Cardiac muscle cell (in vitro differentiated cells and primary cell): Measurements from ENCODE around the gene TCF7L1. TPM values are rescaled to one million over a fixed set of nuclear protein-coding genes. Genes with fewer than 3 reads are reported as not detected.
A peak's percentile ranks its signal among the peaks of the same experiment; 100 is the strongest.

Experiments used
- DNase-seq, 2 donors: peaks; one replicate each; pipeline versions ENCODE4 v3.0.0 to v3.0.0-alpha.2; 2010 to 2017; ENCODE audit warnings: low read depth in 1 of 2, low spot score in 1 of 2
- H3K27ac ChIP-seq: fragments of 200-600 bp; sonication (generic); 2 replicates; pipeline ENCODE4 v1.5.1; 2016
- H3K27me3 ChIP-seq: fragments of 200-600 bp; sonication (generic); 2 replicates; pipeline ENCODE4 v1.6.0; 2016; ENCODE audit warnings: control low read depth
- H3K36me3 ChIP-seq: fragments of 200-600 bp; sonication (generic); 2 replicates; pipeline ENCODE4 v1.5.1; 2016; ENCODE audit warnings: control low read depth
- H3K4me1 ChIP-seq: fragments of 200-600 bp; sonication (generic); 2 replicates; pipeline ENCODE4 v1.8.1; 2017; ENCODE audit warnings: low read depth, mild to moderate bottlenecking, mixed run types
- H3K4me3 ChIP-seq: fragments of 200-600 bp; sonication (generic); 2 replicates; pipeline ENCODE4 v1.5.1; 2016; ENCODE audit warnings: mild to moderate bottlenecking
- H3K9me3 ChIP-seq: fragments of 200-600 bp; sonication (generic); 2 replicates; pipeline ENCODE4 v1.5.1; 2017; ENCODE audit warnings: low read depth, mild to moderate bottlenecking, control low read depth
- polyA plus RNA-seq: library from polyadenylated mRNA; unstranded; fragments of >200 nt; fragmentation: Nextera tagmentation; extraction: Ambion mirVana; gene quantifications from 2 replicates; pipeline ENCODE4 v1.2.1, GENCODE V29; 2016
- total RNA-seq: library from RNA; depleted of rRNA; stranded (reverse); fragments of >200 nt; gene quantifications from 2 replicates; pipeline ENCODE4 v1.2.3, GENCODE V29; 2016
- TF ChIP-seq, protein P1 (sequence below): IDR thresholded peaks from 2 replicates; pipeline ENCODE4 v1.5.1; 2012; ENCODE audit warnings: low read depth, mild to moderate bottlenecking, low read length

TCF7L1 gene
- total and polyA plus RNA-seq, 2 experiments from 2014 or later, result 5.3 to 10.0 TPM

DNA sequence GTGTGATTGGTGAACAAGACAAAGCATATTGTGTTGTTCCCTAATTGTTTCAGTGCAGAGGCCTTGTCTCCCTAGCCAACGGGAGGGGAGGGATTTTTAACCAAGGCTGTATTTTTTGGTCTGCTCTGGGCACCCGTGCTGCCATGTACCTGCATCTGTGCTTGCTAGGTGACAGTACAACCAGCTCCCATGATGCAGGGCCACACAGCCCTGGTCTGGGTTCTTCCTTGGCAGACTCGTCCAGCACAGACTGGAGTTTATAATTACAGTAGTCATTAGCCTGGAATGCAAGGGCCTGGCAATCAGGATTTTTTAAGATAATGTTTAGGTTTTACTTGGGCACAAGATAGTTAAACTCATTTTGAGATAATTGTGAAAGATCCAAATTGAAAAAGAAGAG lies 36.4 kb downstream of the TCF7L1 start:
- peaks cover 8% of the 10 kb centered on the region for H3K4me1 ChIP-seq
- H3K27ac ChIP-seq, result no peak overlapping the region
- H3K27me3 ChIP-seq, result no peaks in the 10 kb centered on the region
- TF ChIP-seq, protein P1, sequence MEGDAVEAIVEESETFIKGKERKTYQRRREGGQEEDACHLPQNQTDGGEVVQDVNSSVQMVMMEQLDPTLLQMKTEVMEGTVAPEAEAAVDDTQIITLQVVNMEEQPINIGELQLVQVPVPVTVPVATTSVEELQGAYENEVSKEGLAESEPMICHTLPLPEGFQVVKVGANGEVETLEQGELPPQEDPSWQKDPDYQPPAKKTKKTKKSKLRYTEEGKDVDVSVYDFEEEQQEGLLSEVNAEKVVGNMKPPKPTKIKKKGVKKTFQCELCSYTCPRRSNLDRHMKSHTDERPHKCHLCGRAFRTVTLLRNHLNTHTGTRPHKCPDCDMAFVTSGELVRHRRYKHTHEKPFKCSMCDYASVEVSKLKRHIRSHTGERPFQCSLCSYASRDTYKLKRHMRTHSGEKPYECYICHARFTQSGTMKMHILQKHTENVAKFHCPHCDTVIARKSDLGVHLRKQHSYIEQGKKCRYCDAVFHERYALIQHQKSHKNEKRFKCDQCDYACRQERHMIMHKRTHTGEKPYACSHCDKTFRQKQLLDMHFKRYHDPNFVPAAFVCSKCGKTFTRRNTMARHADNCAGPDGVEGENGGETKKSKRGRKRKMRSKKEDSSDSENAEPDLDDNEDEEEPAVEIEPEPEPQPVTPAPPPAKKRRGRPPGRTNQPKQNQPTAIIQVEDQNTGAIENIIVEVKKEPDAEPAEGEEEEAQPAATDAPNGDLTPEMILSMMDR, result no peak
- DNase-seq, result no peak
- H3K9me3 ChIP-seq, result no peaks in the 10 kb centered on the region
- no peaks in the 10 kb centered on the region for H3K36me3 ChIP-seq
- H3K4me3 ChIP-seq, result no peak overlapping the region

- Histone ChIP-seq H3K9me3 (no peaks in the 10 kb centered on the region), H3K36me3 (no peaks in the 10 kb centered on the region), H3K27me3 (no peaks in the 10 kb centered on the region), H3K4me1 (peaks cover 11% of the 10 kb centered on the region), H3K27ac (no peak overlapping the region), H3K4me3 (no peak overlapping the region)
- TF ChIP-seq, protein P1, result no peak
- no peak for DNase-seq
Observed at GRCh38 chr2:85170938-85171475, 37.8 kb downstream of the TCF7L1 start.

GRCh38 chr2:85171916-85172315 lies 38.7 kb downstream of the TCF7L1 start:
- DNase-seq, result no peak
- Histone ChIP-seq H3K27me3 (no peaks in the 10 kb centered on the region), H3K4me1 (peaks cover 11% of the 10 kb centered on the region)

DNA sequence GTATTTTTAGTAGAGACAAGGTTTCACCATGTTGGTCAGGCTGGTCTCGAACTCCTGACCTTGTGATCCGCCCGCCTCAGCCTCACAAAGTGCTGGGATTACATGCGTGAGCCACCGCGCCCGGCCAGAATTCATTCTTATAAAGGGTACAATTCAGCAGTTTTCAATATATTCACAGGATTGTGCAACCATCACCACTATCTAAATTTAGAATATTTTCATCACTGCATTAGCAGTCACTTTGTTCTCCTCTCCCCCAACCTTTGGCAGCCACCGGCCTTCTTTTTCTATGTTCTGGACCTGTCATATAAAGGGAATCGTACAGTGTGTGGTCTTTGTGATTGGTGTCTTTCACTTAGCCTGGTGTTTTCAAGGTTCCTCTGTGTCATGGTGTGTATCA lies 40.7 kb downstream of the TCF7L1 start:
- H3K27ac ChIP-seq, result no peak overlapping the region
- no peaks in the 10 kb centered on the region for H3K27me3 ChIP-seq
- DNase-seq, result peak in 1 of 2 donors; percentile 39
- no peaks in the 10 kb centered on the region for H3K9me3 ChIP-seq
- no peak overlapping the region for H3K4me3 ChIP-seq
- no peaks in the 10 kb centered on the region for H3K36me3 ChIP-seq
- H3K4me1 ChIP-seq, result peaks cover 11% of the 10 kb centered on the region
- TF ChIP-seq, protein P1, result no peak

More at GRCh38 chr2:85171916-85172315, 38.7 kb downstream of the TCF7L1 start:
- no peaks in the 10 kb centered on the region for H3K9me3 ChIP-seq
- H3K4me3 ChIP-seq, result no peak overlapping the region
- H3K27ac ChIP-seq, result no peak overlapping the region
- H3K36me3 ChIP-seq, result no peaks in the 10 kb centered on the region
- TF ChIP-seq, protein P1, result no peak

GRCh38 chr2:85174943-85175342 lies 41.8 kb downstream of the TCF7L1 start:
- Histone ChIP-seq H3K27me3 (no peaks in the 10 kb centered on the region), H3K9me3 (no peaks in the 10 kb centered on the region), H3K36me3 (no peaks in the 10 kb centered on the region), H3K4me1 (peaks cover 11% of the 10 kb centered on the region), H3K27ac (no peak overlapping the region), H3K4me3 (no peak overlapping the region)
- TF ChIP-seq, protein P1, result no peak
- no peak for DNase-seq
